ENCODE measurements around the gene RTL9. TPM values are rescaled to one million over a fixed set of nuclear protein-coding genes. Genes with fewer than 3 reads are reported as not detected.

RTL9 gene
- total and polyA plus RNA-seq, 9 of the 15 experiments (the other 6 are each of a cell fraction or from before 2014, with no cell fraction given): 0.04 to 0.35 (median 0.13) TPM; not detected in 1

GRCh38 chrX:110317820-110318663 is 40.6 kb upstream of the RTL9 start, which contains the start of gene AMMECR1 (continued):
- TF ChIP-seq PATZ1 (CRISPR knock-in tag; IDR thresholded peaks at IDR 0.05; ENCODE audit: borderline replicate concordance) (no peak), LARP7 (IDR thresholded peaks at IDR 0.05) (0 out of 2 replicates have a peak, but pooled peaks have one; percentile 37), POLR2A (conservative IDR thresholded peaks at IDR 0.05) (peak; percentile 85), HINFP (tag; conservative IDR thresholded peaks at IDR 0.05; ENCODE audit: low read depth) (no peak), CCNT2 (IDR thresholded peaks at IDR 0.05; ENCODE audit: borderline replicate concordance, extremely low read depth, insufficient read length, low read depth, low read length) (peak; percentile 62), ELF1 (tag; IDR thresholded peaks at IDR 0.05) (0 out of 2 replicates have a peak, but pooled peaks have one; percentile 10), ZFP91 (CRISPR knock-in tag; IDR thresholded peaks at IDR 0.05) (0 out of 2 replicates have a peak, but pooled peaks have one; percentile 25), CEBPG (CRISPR knock-in tag; IDR thresholded peaks at IDR 0.05) (no peak), CEBPG (tag; conservative IDR thresholded peaks at IDR 0.05 in 1 of 2, IDR thresholded peaks at IDR 0.05 in 1 of 2) (no peak), ZNF408 (CRISPR knock-in tag; IDR thresholded peaks at IDR 0.05; ENCODE audit: low read depth) (no peak), EGR1 (conservative IDR thresholded peaks at IDR 0.05) (peak; percentile 75), MXD1 (CRISPR knock-in tag; IDR thresholded peaks at IDR 0.05; ENCODE audit: borderline replicate concordance, poor library complexity, severe bottlenecking) (no peak), PKNOX1 (IDR thresholded peaks at IDR 0.05) (no peak), FOSL1 (tag; conservative IDR thresholded peaks at IDR 0.05) (peak; percentile 30; the same call in 1 of the 2 replicates), CTBP1 (IDR thresholded peaks at IDR 0.05; ENCODE audit: borderline replicate concordance) (peak; percentile 29; the same call in 1 of the 2 replicates), ATF6 (CRISPR knock-in tag; IDR thresholded peaks at IDR 0.05) (no peak), SOX6 (IDR thresholded peaks at IDR 0.05) (no peak)

Data from K562 (cell line).